Embryonic facial prominence (tissue), 1 donor: ENCODE results near the gene PPP2CA.
"Not testable (repeated sequence)": the region's sequence is repeated elsewhere in the genome, so short reads cannot be mapped to it uniquely, and the experiment has no call there.

ENCODE experiments used
- DNase-seq: peaks from one replicate; pipeline ENCODE4 v3.0.0-alpha.2; 2016; ENCODE audit errors: extremely low spot score

Gene PPP2CA

DNA sequence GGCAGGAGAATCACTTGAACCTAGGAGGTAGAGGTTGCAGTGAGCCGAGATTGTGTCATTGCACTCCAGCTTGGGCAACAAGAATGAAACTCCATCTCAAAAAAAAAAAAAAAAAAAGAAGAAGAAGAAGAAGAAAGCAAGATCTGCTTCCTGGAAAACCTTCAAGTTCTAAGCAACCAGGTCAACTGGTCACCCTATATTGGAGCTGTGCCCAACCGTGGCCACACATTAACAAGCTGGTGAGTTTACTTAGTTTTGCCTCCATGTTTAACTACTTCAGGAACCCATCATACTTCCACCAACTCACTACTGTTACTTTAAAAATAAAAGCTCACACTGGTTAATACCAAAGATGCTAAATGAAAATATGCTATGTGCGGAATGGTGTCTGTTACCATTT, 36.8 kb downstream of the PPP2CA start:
- DNase-seq = no peak

DNA sequence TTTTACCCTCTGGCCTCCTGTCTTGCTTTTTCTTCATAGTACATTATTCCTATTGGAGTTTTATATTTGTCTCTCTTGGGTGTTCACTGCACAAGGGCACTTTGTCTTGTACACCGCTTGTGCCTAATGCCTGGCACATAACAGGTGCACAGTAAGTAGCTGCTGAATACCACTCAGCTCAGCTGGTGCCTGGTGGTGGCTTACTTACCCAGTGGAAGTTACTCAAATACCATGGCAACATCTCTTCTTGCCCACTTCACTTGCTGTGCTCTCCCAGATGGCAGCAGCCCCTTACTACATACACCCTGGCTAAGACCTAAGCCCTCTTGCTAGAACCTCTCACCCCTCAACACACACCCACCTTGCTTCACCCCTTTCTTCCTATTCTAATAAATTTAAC, 37.8 kb downstream of the PPP2CA start:
- no peak for DNase-seq

DNA sequence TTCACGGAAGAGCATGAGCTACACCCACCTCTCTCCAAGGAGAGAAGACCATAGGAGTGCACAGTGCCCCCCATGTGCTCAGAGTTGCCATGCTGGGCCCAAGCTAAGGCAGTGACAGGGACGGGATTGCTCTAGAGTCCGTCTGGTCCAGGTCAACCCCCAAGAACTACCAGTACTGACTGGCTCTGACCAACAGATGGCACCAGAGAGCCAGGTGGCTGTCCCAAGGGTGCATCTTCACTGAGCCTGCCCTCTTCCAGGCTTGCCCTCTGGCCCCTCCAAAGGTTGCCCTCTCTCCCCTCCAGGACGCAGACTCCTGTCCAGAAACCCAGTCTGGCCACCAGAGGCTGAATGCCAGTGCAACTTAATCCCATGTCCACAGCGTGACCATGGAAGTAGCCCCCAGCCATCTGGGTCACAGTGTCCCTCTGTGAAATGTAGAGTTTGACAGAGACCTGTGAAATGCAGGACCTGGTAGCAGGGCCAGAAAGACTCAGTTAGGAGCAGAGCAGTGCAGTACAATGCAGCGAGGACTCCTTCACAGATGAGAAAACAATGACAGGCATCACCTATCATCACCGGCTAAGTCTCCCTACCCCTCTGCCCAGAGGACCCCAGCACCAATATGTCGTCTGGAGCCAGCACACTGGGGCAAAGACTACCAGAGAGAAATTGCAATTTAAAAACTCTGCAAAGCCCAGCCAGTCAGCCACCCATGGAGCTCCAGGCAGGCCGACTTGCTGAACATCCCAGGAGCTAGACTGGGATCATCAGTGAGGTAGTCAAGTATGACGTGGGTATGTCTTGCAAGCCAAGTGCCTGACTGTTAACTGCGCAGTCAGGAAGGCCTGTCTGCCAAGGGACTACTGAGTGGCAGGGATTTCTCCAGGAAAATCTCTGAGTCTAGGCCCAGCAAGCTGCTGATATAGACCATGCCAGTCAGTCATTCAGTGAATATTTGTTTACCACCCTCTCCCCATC, 41.4 kb downstream of the PPP2CA start:
- DNase-seq = no peak

DNA sequence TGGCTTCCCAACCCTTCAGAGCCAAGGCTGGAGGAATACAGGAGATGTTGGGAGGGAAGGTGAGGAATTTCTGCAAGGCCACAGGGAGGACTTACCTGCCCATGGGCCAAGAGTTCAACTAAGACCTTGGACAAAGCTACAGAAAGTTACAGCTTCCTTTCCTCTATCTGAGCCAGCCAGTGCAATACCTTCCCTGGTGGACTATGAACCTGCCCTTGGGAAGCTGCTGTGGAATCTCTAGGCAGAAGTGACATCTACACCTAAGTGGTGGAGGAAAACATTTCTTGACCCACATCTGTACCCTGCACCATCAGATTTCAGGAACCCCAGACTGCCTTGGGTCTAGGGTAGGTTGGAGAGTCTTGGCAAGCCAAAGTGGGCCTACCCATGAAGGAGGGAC, 42.4 kb downstream of the PPP2CA start:
- no peak for DNase-seq

DNA sequence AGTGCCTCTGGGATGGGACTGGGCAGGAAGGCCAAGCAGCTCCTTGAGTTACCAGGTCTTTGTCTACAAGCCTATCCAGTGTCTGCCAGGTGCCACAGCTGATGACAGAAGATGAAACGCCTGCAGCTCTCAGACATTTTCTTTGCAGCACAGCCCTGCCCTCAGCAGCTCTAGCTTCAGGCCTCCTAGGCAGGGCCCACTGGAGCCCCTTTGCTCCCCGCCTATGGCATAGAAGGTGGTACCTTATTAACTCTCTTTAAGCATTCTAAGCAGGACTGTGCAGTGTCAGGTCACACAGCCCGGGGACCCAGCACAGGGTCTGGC, 47.8 kb downstream of the PPP2CA start:
- DNase-seq = no peak

DNA sequence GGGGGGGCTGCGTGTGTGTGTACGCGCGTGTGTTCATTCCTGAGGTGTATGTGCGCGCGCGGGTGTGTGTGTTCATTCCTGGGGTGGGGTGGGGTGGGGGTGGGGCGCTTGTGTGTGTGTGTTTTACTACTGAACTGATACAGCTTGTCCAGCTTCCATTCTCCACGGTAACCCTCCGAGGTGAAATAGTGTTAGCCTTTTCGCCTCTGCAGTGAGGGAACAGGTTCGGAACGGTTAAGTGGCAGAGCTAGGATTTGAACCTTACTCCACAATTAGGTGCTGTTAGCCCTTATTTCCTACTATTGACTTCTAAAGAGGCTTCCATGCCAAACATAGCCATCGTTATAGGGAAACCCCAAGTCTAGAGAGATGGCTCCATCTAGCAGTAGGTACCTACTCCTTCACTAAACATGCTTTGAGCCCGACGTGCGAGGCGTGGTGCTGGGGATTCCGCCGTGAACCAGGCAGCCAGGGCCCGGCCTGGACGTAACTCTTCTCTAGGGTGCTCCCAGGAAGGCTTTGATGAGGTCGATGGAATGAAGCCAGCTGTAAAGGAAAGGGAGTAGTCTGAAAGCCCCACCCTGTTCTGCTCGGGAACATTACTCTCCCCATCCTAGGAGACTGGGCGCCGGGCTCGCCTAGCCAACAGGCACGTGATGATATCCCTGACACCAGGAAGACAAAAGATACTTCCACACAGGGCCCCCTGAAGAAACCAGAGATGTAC, 48.3 kb downstream of the PPP2CA start:
- peak; percentile 20 for DNase-seq

DNA sequence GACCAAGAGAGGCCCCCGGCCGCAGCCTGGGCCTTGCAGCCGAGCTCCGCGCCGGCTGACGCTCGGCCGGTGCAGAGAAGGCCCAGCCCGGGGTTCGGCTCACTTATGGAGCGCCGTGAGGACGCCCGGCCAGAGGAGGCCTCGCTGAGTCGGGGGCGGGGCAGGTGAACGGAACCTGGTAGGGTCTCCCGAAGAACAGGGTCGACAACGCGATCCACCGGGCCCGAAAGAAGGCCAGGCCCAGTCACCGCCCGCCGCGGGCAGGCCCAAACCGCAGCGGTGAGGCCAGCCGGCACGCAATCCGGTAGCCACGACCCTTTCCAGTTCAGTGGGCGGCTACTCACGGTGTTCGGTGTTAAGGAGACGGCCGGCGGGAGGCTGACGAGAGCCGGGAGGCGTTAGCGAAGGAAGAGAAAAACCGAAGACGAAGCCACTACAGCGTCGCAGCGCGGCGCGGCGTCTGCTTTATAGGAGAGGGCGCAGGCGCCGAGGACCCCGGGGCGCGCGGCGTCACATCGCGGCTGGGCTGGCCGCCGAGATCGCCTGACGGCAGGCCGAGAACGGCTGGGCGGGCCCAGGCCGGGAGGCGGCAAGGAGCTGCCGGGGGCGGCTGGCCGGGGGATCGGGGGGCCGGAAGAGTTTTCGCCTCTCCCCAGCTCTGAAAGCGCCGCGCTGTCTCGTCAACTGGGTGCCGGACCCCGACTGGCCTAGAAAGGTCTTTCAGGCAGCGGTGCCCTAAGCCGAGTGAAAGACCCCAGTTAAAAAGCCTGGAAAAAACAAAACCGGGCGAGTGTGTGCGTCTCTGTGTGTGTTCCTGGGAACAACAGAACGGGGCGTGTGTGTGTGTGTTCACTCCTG, 49.1 kb downstream of the PPP2CA start, which contains the start of gene SKP1:
SKP1 (minus strand) TSS at position 440 of the 858 bp plus-strand sequence. CDS start 2,928 bp downstream, outside the sequence.
- peak; percentile 74 for DNase-seq

DNA sequence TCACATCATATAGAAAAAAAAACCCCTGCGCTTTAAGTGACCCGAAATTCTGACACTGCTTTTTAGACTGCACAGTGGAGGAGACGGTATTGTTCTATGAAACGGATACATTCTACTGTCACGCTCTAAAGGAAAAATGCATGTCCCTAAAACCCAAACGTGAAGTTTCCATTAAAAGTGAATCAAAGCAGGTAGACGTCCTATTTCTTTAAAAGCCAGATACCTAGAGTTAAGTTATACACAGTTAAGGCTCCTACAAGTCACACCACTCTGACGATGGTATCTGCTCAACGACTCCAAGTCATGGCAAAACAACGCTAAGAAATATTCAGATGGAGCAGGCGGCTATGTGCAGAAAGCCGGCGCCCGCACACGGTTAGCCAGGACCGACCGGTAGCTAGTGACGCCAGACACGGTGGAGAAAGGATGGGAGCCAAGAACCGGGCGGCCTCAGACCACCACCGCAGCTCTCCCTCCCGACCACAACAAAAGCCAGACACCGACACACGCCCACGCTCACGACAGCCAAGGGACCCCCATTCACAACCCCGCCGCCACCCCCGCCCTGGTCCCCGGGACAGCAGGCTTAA, 49.9 kb downstream of the PPP2CA start:
- peak; percentile 7 for DNase-seq

DNA sequence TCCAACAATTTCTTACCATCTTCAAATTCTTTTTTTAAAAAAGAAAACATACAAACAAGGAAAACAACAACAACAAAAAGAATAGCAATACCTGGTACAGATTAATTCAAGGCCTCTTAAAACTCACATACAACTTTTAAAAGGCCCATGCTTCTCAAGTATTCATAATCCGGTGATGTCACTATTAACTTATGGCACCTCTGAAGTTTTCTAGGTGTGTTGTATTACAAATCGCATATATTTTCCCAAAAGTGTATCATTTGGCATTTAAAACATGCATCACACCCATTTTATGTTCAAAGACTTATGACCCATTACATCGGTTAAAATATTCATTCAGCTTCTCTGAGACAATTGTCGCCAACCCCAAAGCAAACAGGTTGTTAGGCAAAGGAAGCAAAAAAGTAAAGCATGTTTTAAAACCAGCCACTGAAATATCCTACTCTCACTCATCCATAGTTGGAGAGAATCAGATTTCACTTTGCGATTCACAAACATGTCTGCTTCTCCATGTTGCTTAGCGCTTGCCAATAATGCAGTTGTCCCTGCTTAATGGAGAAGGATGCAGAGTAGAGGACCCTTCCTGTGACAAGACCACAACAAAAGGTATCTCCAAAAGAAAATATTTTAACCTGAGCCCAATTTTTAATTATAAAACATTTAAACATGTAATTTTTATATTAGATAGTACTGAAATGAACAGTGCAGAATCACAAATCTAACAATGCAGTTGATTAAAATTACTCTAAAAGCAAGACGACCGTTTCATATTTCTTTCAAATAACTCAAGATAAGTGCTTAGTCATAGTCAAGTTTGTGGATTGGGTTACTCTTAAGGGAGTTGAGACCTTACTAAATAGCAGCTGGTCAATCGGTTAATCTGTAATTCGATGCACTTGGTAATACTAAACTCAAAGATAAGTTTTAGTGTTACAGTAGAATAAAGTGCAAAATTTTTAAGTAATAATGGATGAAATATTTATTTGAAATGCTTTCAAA, 50.7 kb downstream of the PPP2CA start:
- DNase-seq = no peak

DNA sequence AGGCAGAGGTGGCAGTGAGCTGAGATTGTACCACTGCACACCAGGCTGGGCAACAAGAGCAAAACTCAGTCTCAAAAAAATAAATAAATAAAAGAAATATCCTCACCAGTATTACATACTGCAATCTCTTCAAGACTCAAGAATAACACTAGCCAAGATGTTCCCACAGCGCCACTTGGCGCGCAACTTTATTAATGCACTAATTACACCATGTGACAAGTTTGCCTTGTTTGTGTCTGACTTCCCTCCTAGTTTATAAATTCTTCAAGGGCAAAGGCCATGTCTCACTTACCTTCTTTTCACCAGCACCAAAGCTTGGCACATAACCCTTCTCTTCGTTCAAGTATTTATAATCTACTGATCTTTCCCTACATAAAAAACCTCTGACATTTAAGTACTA, 53.9 kb downstream of the PPP2CA start:
- no peak for DNase-seq

DNA sequence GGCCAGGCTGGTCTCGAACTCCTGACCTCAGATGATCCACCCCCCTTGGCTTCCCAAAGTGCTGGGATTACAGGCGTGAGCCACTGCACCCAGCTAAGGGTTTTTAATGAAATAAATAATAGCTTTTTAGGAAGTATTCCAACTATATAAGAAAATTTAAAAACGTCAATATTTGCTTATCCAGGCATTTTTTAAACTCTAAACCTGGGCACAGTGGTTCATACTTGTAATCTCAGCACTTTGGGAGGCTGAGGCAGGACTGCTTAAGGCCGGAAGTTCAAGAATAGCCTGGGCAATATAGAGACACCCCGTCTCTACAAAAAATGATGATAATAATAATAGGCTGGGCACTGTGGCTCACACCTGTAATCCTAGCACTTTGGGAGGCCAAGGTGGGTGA, 63.3 kb downstream of the PPP2CA start:
- DNase-seq = no peak

DNA sequence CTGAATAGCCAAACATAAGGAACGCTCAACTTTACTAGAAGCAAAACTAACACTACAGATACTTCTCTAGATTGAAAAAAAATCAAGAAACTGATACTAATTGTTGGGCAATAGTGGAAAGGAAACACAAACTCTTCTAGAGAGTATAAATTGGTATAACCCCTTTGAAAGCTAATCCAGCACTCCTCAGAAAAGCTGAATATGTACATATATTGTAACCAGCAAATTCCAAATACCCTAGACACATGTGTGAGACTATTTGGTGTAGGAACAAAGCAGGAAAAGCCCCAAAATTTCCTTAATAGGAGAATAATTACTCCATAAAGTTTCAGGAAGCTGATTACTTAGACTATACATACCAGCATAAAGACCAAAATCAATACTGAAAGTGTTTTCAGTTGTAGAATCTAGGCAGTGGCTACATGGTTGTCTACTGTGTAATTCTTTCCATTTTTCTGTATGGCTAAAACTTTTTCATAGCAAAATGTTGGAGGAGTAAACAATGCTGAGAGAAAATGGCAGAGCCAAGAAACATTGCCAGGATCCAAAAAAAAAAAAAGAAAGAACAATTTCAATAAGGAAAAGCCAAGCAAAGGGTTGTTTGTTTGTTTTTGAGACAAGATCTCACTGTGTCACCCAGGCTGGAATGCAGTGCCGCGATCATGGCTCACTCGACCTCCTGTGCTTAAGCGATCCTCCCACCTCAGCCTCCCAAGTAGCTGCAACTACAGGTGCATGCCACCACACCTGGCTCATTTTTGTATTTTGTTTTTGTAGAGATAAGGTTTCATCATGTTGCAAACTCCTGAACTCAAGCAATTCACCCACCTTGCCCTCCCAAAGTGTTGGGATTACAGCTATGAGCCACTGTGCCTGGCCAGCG, 64.1 kb downstream of the PPP2CA start:
- no peak for DNase-seq

DNA sequence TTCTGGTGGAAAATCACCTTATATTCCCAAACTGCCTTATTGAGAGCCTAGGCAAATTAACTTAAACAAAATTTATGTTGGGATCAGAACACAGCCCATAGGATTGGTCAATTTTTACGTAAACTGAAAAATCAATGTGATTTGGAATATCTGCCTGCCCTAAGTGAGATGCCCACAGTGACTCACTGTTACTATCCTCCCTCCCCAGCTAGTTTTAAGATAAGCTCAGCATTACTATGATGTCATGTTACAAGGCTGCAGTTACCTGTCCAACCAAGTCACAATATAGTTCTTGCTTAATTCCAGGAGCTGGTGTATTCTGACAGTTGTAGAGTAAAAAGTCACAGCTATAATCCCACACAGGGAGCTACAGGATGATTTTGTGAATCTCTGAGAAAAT, 72.2 kb downstream of the PPP2CA start:
- DNase-seq = no peak

DNA sequence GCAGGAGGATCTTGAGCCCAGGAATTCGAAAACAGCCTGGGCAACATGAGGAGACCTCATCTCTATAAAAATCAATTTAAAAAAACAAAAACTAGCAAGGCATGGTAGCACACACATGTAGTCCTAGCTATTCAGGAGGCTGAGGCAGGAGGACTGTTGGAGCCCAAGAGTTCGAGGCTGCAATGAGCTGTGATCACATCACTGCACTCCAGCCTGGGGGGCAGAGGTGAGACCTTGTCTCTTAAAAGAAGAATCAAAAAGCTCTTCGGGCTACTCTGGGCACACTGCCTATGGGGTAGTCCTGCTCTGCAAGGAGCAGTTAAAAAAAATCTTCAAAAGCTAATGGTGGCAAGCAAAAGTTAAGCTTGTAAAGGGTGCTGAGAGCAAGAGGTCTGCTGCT, 72.6 kb downstream of the PPP2CA start:
- no peak for DNase-seq

DNA sequence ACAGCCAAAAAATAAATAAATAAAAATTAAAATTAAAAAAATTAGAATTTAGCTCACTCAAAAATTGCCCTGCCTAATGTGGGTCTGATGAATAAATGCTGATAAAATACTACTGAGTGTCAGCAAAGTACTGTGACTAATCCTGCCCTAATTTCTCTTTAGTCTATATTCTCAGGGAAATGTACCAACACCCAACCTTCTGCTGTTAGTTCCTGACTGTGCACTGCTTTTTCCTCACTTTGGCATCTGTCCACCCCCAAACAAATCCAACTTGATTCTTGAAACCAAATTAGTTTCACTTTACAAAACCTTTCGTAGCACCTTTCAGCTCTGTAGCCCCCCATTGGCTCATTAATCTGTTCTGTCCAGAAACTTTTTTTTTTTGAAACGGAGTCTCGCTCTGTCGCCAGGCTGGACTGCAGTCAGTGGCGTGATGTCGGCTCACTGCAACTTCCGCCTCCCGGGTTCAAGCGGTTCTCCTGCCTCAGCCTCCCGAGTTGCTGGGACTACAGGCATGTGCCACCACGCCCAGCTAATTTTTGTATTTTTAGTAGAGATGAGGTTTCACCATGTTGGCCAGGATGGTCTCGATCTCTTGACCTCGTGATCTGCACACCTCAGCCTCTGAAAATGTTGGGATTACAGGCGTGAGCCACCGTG, 73.6 kb downstream of the PPP2CA start:
- DNase-seq = not testable (repeated sequence)

DNA sequence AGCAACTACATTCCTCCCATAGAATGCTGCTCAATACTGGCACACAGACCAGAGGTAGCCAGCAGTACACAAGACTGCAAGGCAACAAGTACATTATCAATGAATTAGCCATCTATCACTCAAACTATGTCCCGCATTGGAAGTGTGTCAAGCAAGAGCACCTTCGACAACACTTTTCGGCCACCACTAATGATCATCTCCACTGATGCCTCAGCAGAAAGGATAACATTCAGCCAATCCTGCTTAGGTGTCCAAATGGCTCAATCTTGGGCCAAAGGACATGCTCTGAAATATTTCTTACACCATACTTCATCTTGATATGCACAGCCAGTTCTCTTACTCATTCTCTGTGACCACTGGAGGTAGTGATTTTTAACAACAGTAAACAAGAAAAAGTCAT, 74.2 kb downstream of the PPP2CA start:
- no peak for DNase-seq

DNA sequence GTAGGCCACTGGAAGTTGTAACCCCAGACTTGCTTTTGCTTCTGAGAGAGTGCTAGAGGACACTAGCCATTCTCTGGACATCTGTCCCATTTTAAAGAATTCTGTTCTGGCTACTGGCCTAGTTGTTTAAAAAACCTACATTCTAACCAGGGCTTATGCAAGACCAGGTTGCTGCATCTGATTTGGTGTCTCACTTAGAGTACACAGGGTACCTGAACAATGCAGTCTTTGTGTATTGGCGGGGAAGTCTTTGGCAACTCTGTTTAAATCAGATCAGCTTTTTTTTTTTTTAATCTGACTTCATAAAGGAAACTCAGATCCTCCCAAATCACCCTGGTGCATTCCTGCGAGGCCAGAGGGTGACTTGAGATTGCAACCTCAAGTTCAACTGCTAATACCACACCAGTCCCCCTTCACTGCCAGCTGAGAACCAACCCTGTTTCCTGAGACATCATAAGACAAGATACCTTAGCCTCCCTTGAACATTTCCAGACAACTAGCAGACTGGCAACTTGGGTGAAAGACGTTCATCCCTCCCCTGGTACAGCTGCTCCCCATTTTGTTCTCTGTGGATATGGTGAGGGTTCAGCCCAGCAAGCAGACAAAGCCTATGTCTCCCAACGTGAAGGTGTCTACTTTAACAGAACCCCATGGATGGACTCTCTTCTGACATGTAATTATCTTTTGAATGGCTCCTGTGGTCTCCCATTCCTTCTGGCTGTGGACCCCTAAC, 76.1 kb downstream of the PPP2CA start:
- no peak for DNase-seq

DNA sequence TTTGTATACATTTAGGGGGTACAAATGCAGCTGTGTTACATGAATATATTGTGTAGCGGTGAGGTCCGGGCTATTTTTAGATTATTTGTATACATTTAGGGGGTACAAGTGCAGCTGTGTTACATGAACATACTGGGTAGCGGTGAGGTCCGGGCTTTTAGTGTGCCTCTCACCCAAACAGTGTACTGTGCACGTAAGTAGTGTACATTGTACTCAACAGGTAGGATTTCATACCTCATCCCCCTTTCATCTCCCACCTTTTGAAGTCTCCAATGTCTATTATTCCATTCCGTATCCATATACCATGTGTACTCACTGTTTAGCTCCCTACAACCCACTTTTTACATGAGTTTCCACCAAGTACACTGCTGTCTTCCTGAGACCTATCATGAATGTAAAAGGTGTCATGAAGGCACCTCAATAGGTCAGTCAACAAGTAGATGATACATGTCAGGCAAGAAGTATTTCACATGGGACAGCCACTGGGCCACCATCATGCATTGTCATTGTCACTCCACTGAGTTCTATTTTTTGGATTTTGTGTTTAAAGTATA, 76.8 kb downstream of the PPP2CA start:
- no peak for DNase-seq
